ENCODE data around the gene WNK2.

WNK2 gene

GRCh38 chr9:93151097-93151784 is 32.7 kb upstream of the WNK2 start:
- DNase-seq (no peak), ATAC-seq (replicated peaks) (no peak)
- Mint-ChIP-seq H3K4me1 (peaks cover 11 to 21% of the 10 kb centered on the region in 2 donors), H3K9me3 (peaks cover 5% of the 10 kb centered on the region in 2 donors), H3K27me3 (no peaks in the 10 kb centered on the region), H3K36me3 (peaks cover 3 to 16% of the 10 kb centered on the region in 2 donors), H3K4me3 (no peak overlapping the region), H3K27ac (no peak overlapping the region)

GRCh38 chr9:93154293-93154903 is 29.5 kb upstream of the WNK2 start:
- DNase-seq, result no peak
- Mint-ChIP-seq H3K27me3 (no peaks in the 10 kb centered on the region), H3K27ac (no peak overlapping the region), H3K4me3 (no peak overlapping the region), H3K36me3 (no peaks in the 10 kb centered on the region), H3K9me3 (no peaks in the 10 kb centered on the region), H3K4me1 (peaks cover 6 to 11% of the 10 kb centered on the region in 2 donors)
- ATAC-seq (replicated peaks), result peak; percentile 28 to 49

GRCh38 chr9:93155716-93156474 is 28.0 kb upstream of the WNK2 start:
- DNase-seq, result no peak
- no peak overlapping the region for H3K4me3 Mint-ChIP-seq
- no peak for ATAC-seq (replicated peaks)
- no peaks in the 10 kb centered on the region for H3K9me3 Mint-ChIP-seq
- H3K36me3 Mint-ChIP-seq, result no peaks in the 10 kb centered on the region
- H3K4me1 Mint-ChIP-seq, result peaks cover 6 to 18% of the 10 kb centered on the region in 2 donors
- H3K27me3 Mint-ChIP-seq, result no peaks in the 10 kb centered on the region
- peak overlapping the region; percentile 25 for H3K27ac Mint-ChIP-seq

- H3K27ac Mint-ChIP-seq, result peak overlapping the region; percentile 51
- DNase-seq, result no peak
- no peaks in the 10 kb centered on the region for H3K9me3 Mint-ChIP-seq
- no peaks in the 10 kb centered on the region for H3K36me3 Mint-ChIP-seq
- peaks cover 6 to 18% of the 10 kb centered on the region in 2 donors for H3K4me1 Mint-ChIP-seq
- ATAC-seq (replicated peaks), result peak in 1 of 2 donors; percentile 52
- no peak overlapping the region for H3K4me3 Mint-ChIP-seq
- no peaks in the 10 kb centered on the region for H3K27me3 Mint-ChIP-seq
These were observed 27.4 kb upstream of the WNK2 start for GRCh38 chr9:93156475-93157008.

GRCh38 chr9:93159601-93160471 is 24.1 kb upstream of the WNK2 start:
- H3K9me3 Mint-ChIP-seq, result no peaks in the 10 kb centered on the region
- no peaks in the 10 kb centered on the region for H3K36me3 Mint-ChIP-seq
- ATAC-seq (replicated peaks) (peak; percentile 96 to 98), DNase-seq (peak; percentile 69)
- H3K4me1 Mint-ChIP-seq, result peaks cover 6 to 13% of the 10 kb centered on the region in 2 donors
- no peak overlapping the region for H3K27ac Mint-ChIP-seq
- H3K27me3 Mint-ChIP-seq, result no peaks in the 10 kb centered on the region
- no peak overlapping the region for H3K4me3 Mint-ChIP-seq

- H3K27me3 Mint-ChIP-seq, result no peaks in the 10 kb centered on the region
- H3K4me3 Mint-ChIP-seq, result no peak overlapping the region
- ATAC-seq (replicated peaks) (no peak), DNase-seq (no peak)
- H3K27ac Mint-ChIP-seq, result no peak overlapping the region
- no peaks in the 10 kb centered on the region for H3K36me3 Mint-ChIP-seq
- peaks cover 3 to 13% of the 10 kb centered on the region in 2 donors for H3K4me1 Mint-ChIP-seq
- H3K9me3 Mint-ChIP-seq, result no peaks in the 10 kb centered on the region
These were observed 22.0 kb upstream of the WNK2 start for GRCh38 chr9:93161786-93162562.

GRCh38 chr9:93164085-93164484 is 19.9 kb upstream of the WNK2 start:
- ATAC-seq (replicated peaks), result no peak
- DNase-seq, result no peak
- Mint-ChIP-seq H3K4me1 (peaks cover 3 to 12% of the 10 kb centered on the region in 2 donors), H3K4me3 (no peak overlapping the region), H3K27me3 (no peaks in the 10 kb centered on the region), H3K36me3 (no peaks in the 10 kb centered on the region), H3K9me3 (no peaks in the 10 kb centered on the region), H3K27ac (no peak overlapping the region)

- DNase-seq, result no peak
- no peaks in the 10 kb centered on the region for H3K36me3 Mint-ChIP-seq
- H3K9me3 Mint-ChIP-seq, result no peaks in the 10 kb centered on the region
- no peak for ATAC-seq (replicated peaks)
- no peak overlapping the region for H3K4me3 Mint-ChIP-seq
- no peaks in the 10 kb centered on the region for H3K4me1 Mint-ChIP-seq
- no peak overlapping the region for H3K27ac Mint-ChIP-seq
- H3K27me3 Mint-ChIP-seq, result no peaks in the 10 kb centered on the region
These were observed 17.2 kb upstream of the WNK2 start for GRCh38 chr9:93166699-93167098.

GRCh38 chr9:93167185-93167584 is 16.8 kb upstream of the WNK2 start:
- Mint-ChIP-seq H3K4me3 (no peak overlapping the region), H3K36me3 (no peaks in the 10 kb centered on the region), H3K4me1 (no peaks in the 10 kb centered on the region), H3K27ac (no peak overlapping the region), H3K9me3 (no peaks in the 10 kb centered on the region), H3K27me3 (peaks cover 0 to 3% of the 10 kb centered on the region in 2 donors)
- DNase-seq (no peak), ATAC-seq (replicated peaks) (no peak)

- Mint-ChIP-seq H3K4me1 (no peaks in the 10 kb centered on the region), H3K27me3 (peaks cover 0 to 9% of the 10 kb centered on the region in 2 donors), H3K9me3 (no peaks in the 10 kb centered on the region), H3K27ac (no peak overlapping the region), H3K4me3 (no peak overlapping the region), H3K36me3 (no peaks in the 10 kb centered on the region)
- DNase-seq (no peak), ATAC-seq (replicated peaks) (no peak)
These were observed 16.1 kb upstream of the WNK2 start for GRCh38 chr9:93167838-93168237.

GRCh38 chr9:93168581-93168980 is 15.4 kb upstream of the WNK2 start:
- Mint-ChIP-seq H3K9me3 (no peaks in the 10 kb centered on the region), H3K36me3 (no peaks in the 10 kb centered on the region), H3K27me3 (peaks cover 0 to 17% of the 10 kb centered on the region in 2 donors), H3K4me1 (no peaks in the 10 kb centered on the region), H3K4me3 (no peak overlapping the region), H3K27ac (no peak overlapping the region)
- ATAC-seq (replicated peaks) (no peak), DNase-seq (no peak)

- no peak for ATAC-seq (replicated peaks)
- Mint-ChIP-seq H3K36me3 (no peaks in the 10 kb centered on the region), H3K4me1 (no peaks in the 10 kb centered on the region), H3K4me3 (no peak overlapping the region), H3K27me3 (peaks cover 0 to 21% of the 10 kb centered on the region in 2 donors), H3K27ac (peak overlapping the region; percentile 27), H3K9me3 (no peaks in the 10 kb centered on the region)
- no peak for DNase-seq
These were observed 14.5 kb upstream of the WNK2 start for GRCh38 chr9:93169444-93169843.

GRCh38 chr9:93170571-93170970 is 13.4 kb upstream of the WNK2 start:
- no peaks in the 10 kb centered on the region for H3K4me1 Mint-ChIP-seq
- H3K9me3 Mint-ChIP-seq, result no peaks in the 10 kb centered on the region
- H3K4me3 Mint-ChIP-seq, result no peak overlapping the region
- peaks cover 0 to 21% of the 10 kb centered on the region in 2 donors for H3K27me3 Mint-ChIP-seq
- no peaks in the 10 kb centered on the region for H3K36me3 Mint-ChIP-seq
- ATAC-seq (replicated peaks), result no peak
- DNase-seq, result no peak
- H3K27ac Mint-ChIP-seq, result no peak overlapping the region

All from stimulated activated naive B cell treated with anti-CD40 and anti-IgM and Interleukin-4, amounts not matched to agents 10 μg/mL and 1 μg/mL and 100 μg/mL, for 72 hours (primary cell).